ENCODE results near the gene RUSC1. TPM values are rescaled to one million over a fixed set of nuclear protein-coding genes. Genes with fewer than 3 reads are reported as not detected.

Gene RUSC1, protein sequence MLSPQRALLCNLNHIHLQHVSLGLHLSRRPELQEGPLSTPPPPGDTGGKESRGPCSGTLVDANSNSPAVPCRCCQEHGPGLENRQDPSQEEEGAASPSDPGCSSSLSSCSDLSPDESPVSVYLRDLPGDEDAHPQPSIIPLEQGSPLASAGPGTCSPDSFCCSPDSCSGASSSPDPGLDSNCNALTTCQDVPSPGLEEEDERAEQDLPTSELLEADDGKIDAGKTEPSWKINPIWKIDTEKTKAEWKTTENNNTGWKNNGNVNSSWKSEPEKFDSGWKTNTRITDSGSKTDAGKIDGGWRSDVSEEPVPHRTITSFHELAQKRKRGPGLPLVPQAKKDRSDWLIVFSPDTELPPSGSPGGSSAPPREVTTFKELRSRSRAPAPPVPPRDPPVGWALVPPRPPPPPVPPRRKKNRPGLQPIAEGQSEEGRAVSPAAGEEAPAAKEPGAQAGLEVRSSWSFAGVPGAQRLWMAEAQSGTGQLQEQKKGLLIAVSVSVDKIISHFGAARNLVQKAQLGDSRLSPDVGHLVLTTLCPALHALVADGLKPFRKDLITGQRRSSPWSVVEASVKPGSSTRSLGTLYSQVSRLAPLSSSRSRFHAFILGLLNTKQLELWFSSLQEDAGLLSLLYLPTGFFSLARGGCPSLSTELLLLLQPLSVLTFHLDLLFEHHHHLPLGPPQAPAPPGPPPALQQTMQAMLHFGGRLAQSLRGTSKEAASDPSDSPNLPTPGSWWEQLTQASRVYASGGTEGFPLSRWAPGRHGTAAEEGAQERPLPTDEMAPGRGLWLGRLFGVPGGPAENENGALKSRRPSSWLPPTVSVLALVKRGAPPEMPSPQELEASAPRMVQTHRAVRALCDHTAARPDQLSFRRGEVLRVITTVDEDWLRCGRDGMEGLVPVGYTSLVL
- 43.1 and 49.9 TPM in 2 replicates for polyA plus RNA-seq (2012; rRNA removed)
- polyA plus RNA-seq (2012; cell fraction: cytosol; rRNA removed), result 18.6 and 25.6 TPM in 2 replicates
- 157 and 169 TPM in 2 replicates for polyA plus RNA-seq (2012; cell fraction: nucleus; rRNA removed)

GRCh38 chr1:155320661-155321617, at the start of gene RUSC1:
RUSC1 (plus strand) TSS chr1:155320894; CDS start chr1:155321774, 880 bp downstream.
- Histone ChIP-seq H3K79me2 (ENCODE audit: insufficient read depth) (peaks cover 29% of the 10 kb centered on the region), H3K9ac (peak within 1 kb of the TSS; percentile 55), H3K36me3 (replicated peaks in 1 of 2; ENCODE audit: control insufficient read depth in 1 of 2, insufficient read depth in 2 of 2, low read length in 1 of 2) (peaks cover 0 to 10% of the 10 kb centered on the region in 2 experiments), H2AFZ (ENCODE audit: low read depth) (peak within 1 kb of the TSS; percentile 5; the same call in 1 of the 2 replicates), H3K4me2 (peak within 1 kb of the TSS; percentile 97), H3K4me1 (ENCODE audit: control insufficient read depth in 1 of 2, insufficient read depth in 2 of 2, low read depth in 1 of 2, low read length in 1 of 2) (peaks cover 12 to 37% of the 10 kb centered on the region in 2 experiments), H3F3A (replicated peaks; ENCODE audit: insufficient read depth) (peaks cover 31% of the 10 kb centered on the region), H3K27ac (ENCODE audit: low read depth in 2 of 2, low read length in 1 of 2) (peak within 1 kb of the TSS; percentile 95), H3K4me3 (ENCODE audit: low read depth in 2 of 2, low read length in 1 of 2) (peak within 1 kb of the TSS; percentile 84 to 95), H3K27me3 (ENCODE audit: insufficient read depth) (no peaks in the 10 kb centered on the region), H4K20me1 (ENCODE audit: insufficient read depth) (no peaks in the 10 kb centered on the region), H3K9me3 (no peaks in the 10 kb centered on the region), H3K9me2 (no peaks in the 10 kb centered on the region)
- peak; percentile 90 for DNase-seq
- WGBS (ENCODE audit: low lambda C conversion rate), result 31% methylated on average over 36 of the region's 51 CpGs
- ChIA-PET CTCF (interaction anchor here (0.8 to 11.6 kb wide), 13 partner anchors 11 to 183 kb away, joined by 3 to 184 read pairs (median 7); partner anchors contain the start of genes CLK2, ENTREP3, FDPS and HCN3), POLR2A (interaction anchor here (0.7 to 2.0 kb wide), 6 partner anchors 11 to 793 kb away, joined by 3 to 9 read pairs (median 5); partner anchors contain the start of genes CLK2, FDPS and SCAMP3)
- TF ChIP-seq FOXJ3 (CRISPR knock-in tag; IDR thresholded peaks at IDR 0.05), result no peak
- TF ChIP-seq ELF1 (IDR thresholded peaks at IDR 0.05), result no peak; the same call in 1 of the 2 replicates
- TF ChIP-seq EZH2phosphoT487 (IDR thresholded peaks at IDR 0.05; ENCODE audit: borderline replicate concordance, low read depth), result no peak
- no peak; the same call in 1 of the 2 replicates for TF ChIP-seq TEAD4 (IDR thresholded peaks at IDR 0.05; ENCODE audit: borderline replicate concordance, insufficient read depth)
- TF ChIP-seq JUND (IDR thresholded peaks at IDR 0.05), result no peak
- TF ChIP-seq RXRA (IDR thresholded peaks at IDR 0.05; ENCODE audit: borderline replicate concordance, low read depth), result no peak
- no peak for TF ChIP-seq GATA2 (CRISPR knock-in tag; IDR thresholded peaks at IDR 0.05)
- TF ChIP-seq YY1 (IDR thresholded peaks at IDR 0.05; ENCODE audit: low read depth), result no peak
- no peak for TF ChIP-seq SIN3A (IDR thresholded peaks at IDR 0.05; ENCODE audit: borderline replicate concordance, low read depth, low read length)
- TF ChIP-seq EP300 (IDR thresholded peaks at IDR 0.05; ENCODE audit: borderline replicate concordance in 1 of 2, low read depth in 1 of 2, low read length in 1 of 2), result no peak
- TF ChIP-seq CHD2 (IDR thresholded peaks at IDR 0.05; ENCODE audit: low read length, partially characterized antibody), result no peak
- TF ChIP-seq FOXM1 (IDR thresholded peaks at IDR 0.05; ENCODE audit: low read depth), result no peak
- no peak for TF ChIP-seq REST (IDR thresholded peaks at IDR 0.05; ENCODE audit: low read depth, low read length)
- TF ChIP-seq NFIC (IDR thresholded peaks at IDR 0.05; ENCODE audit: borderline replicate concordance), result no peak
- TF ChIP-seq, protein P1, sequence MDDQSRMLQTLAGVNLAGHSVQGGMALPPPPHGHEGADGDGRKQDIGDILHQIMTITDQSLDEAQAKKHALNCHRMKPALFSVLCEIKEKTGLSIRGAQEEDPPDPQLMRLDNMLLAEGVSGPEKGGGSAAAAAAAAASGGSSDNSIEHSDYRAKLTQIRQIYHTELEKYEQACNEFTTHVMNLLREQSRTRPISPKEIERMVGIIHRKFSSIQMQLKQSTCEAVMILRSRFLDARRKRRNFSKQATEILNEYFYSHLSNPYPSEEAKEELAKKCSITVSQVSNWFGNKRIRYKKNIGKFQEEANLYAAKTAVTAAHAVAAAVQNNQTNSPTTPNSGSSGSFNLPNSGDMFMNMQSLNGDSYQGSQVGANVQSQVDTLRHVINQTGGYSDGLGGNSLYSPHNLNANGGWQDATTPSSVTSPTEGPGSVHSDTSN (IDR thresholded peaks at IDR 0.05), result peak; percentile 50
- no peak for TF ChIP-seq RAD21 (IDR thresholded peaks at IDR 0.05; ENCODE audit: low read length)
- TF ChIP-seq GABPA (IDR thresholded peaks at IDR 0.05; ENCODE audit: low read depth), result no peak
- peak; percentile 78 for TF ChIP-seq POLR2AphosphoS5 (IDR thresholded peaks at IDR 0.05; ENCODE audit: low read depth, low read length)
- no peak for TF ChIP-seq MEF2A (IDR thresholded peaks at IDR 0.05; ENCODE audit: borderline replicate concordance, low read depth)
- TF ChIP-seq, protein P2, sequence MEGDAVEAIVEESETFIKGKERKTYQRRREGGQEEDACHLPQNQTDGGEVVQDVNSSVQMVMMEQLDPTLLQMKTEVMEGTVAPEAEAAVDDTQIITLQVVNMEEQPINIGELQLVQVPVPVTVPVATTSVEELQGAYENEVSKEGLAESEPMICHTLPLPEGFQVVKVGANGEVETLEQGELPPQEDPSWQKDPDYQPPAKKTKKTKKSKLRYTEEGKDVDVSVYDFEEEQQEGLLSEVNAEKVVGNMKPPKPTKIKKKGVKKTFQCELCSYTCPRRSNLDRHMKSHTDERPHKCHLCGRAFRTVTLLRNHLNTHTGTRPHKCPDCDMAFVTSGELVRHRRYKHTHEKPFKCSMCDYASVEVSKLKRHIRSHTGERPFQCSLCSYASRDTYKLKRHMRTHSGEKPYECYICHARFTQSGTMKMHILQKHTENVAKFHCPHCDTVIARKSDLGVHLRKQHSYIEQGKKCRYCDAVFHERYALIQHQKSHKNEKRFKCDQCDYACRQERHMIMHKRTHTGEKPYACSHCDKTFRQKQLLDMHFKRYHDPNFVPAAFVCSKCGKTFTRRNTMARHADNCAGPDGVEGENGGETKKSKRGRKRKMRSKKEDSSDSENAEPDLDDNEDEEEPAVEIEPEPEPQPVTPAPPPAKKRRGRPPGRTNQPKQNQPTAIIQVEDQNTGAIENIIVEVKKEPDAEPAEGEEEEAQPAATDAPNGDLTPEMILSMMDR (IDR thresholded peaks at IDR 0.05), result no peak
- TF ChIP-seq NRF1 (IDR thresholded peaks at IDR 0.05; ENCODE audit: low read depth, low read length), result peak; percentile 90

Measured in SK-N-SH (cell line).